BLaER1 treated with 17β-estradiol and CSF1 and Interleukin-3, amounts not matched to agents 10 nM and 100 nM (cell line): ENCODE results near the gene STX5.

Source experiments
- H3K27ac ChIP-seq, 11 experiments: shearing (Covaris generic); formaldehyde crosslinking; 2 replicates each; pipeline ENCODE4 v1.8.1; 2022
- H3K27me3 ChIP-seq, 11 experiments: shearing (Covaris generic); formaldehyde crosslinking; 2 replicates each; pipeline ENCODE4 v1.8.1; 2022
- H3K36me3 ChIP-seq, 11 experiments: shearing (Covaris generic); formaldehyde crosslinking; 2 replicates each; pipeline ENCODE4 v1.8.1; 2022
- H3K4me1 ChIP-seq, 10 experiments: shearing (Covaris generic); formaldehyde crosslinking; 2 replicates each; pipeline ENCODE4 v1.8.1; 2022
- H3K4me2 ChIP-seq, 11 experiments: shearing (Covaris generic); formaldehyde crosslinking; 2 replicates each; pipeline ENCODE4 v1.8.1; 2022
- H3K4me3 ChIP-seq, 10 experiments: shearing (Covaris generic); formaldehyde crosslinking; 2 replicates each; pipeline ENCODE4 v1.8.1; 2022
- H3K9ac ChIP-seq, 11 experiments: shearing (Covaris generic); formaldehyde crosslinking; 2 replicates each; pipeline ENCODE4 v1.8.1; 2022
- H3K9me3 ChIP-seq, 11 experiments: shearing (Covaris generic); formaldehyde crosslinking; replicated peaks in 1 of 11; 2 replicates each; pipeline ENCODE4 v1.8.1; 2022
- H4K20me1 ChIP-seq, 11 experiments: shearing (Covaris generic); formaldehyde crosslinking; 2 replicates each; pipeline ENCODE4 v1.8.1; 2022
- Cebpa-rat ChIP-seq, 11 experiments: shearing (Covaris generic); IDR thresholded peaks; 2 replicates each; pipeline ENCODE4 v1.8.1; 2022

STX5 gene

DNA sequence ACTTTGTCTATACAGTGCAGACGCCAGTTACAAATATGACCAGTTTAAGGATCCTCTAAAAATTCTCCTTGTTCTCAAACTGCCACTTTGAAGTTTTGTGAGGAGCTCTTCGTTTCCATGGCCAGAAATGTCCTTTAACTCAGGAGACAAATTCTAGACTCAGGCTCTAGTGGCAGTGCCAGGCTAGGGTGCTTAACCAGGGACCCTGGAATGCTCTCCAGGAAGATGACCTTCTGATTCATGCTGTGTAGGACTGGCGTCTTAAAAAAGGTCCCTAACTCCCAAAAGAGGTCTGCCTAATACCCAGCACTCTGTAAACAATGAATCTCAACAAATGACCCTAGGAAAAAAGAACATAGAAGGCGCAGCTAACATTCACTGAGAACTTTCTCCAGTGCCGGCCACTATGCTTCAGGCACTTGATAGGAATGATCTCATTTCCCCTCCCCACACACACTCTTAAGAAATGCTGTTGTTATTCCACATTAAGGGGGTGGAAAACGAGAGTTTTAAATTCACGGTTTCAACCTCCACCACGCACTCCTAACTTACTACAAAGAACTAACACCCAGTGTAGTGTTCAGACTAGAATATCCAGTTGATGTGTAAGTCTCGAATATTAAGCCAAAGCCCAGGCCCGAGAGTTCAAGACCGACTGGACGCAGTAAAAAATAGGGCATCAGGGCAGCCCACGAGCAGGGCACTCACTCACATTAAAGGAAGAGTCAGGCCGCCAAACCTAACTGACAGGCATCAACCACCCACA, 27.4 kb downstream of the STX5 start:
- Histone ChIP-seq H3K4me3 (peak overlapping the region; percentile 86 to 99 (median 90)), H3K27ac (peak overlapping the region; percentile 79 to 92 (median 87)), H4K20me1 (peaks cover 6 to 57% (median 56%) of the 10 kb centered on the region in 11 experiments; a peak in 20 of 22 replicates), H3K4me1 (peaks cover 38 to 69% (median 50%) of the 10 kb centered on the region in 10 experiments), H3K9me3 (no peaks in the 10 kb centered on the region), H3K27me3 (no peaks in the 10 kb centered on the region), H3K4me2 (peak overlapping the region; percentile 82 to 98 (median 92)), H3K9ac (peak overlapping the region; percentile 88 to 97 (median 93)), H3K36me3 (peaks cover 42 to 53% (median 45%) of the 10 kb centered on the region in 11 experiments)
- TF ChIP-seq Cebpa-rat (IDR thresholded peaks at IDR 0.05), result no peak

GRCh38 chr11:62801071-62801470, 30.8 kb downstream of the STX5 start:
- H3K4me3 ChIP-seq, result no peak overlapping the region
- peaks cover 14 to 42% (median 23%) of the 10 kb centered on the region in 10 experiments for H3K4me1 ChIP-seq
- peak overlapping the region in 7 of 11 experiments; percentile 6 to 94 (median 21); a peak in 4 of 22 replicates for H3K9ac ChIP-seq
- H3K27me3 ChIP-seq, result no peaks in the 10 kb centered on the region
- no peaks in the 10 kb centered on the region for H3K9me3 ChIP-seq
- no peak for TF ChIP-seq Cebpa-rat (IDR thresholded peaks at IDR 0.05)
- peaks cover 6 to 91% (median 78%) of the 10 kb centered on the region in 11 experiments; a peak in 20 of 22 replicates for H4K20me1 ChIP-seq
- peak overlapping the region in 2 of 11 experiments; percentile 93 to 97; a peak in 3 of 22 replicates for H3K4me2 ChIP-seq
- no peak overlapping the region for H3K27ac ChIP-seq
- peaks cover 76 to 80% (median 79%) of the 10 kb centered on the region in 11 experiments for H3K36me3 ChIP-seq

DNA sequence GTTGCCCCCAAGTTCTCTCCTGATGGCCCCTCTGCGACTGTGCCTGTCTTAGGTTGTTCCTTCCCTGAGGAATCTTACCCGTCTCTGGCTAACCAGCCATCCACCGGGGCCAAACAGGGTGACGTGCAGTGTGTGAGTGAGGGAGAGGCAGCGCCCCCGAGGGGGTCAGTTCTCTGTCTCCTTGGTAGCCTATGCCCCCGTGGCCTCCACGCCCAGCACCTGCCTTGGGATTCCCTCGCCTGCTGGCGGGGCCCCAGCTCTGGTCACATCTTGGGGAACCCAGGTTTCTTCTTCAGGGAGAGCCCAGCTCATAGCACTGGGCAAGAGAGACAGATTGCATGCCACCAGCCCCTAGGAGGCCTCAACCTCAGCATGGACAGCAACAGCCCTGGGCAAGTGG, 32.4 kb downstream of the STX5 start:
- no peak overlapping the region for H3K27ac ChIP-seq
- no peaks in the 10 kb centered on the region for H3K27me3 ChIP-seq
- H3K4me3 ChIP-seq, result no peak overlapping the region
- H3K36me3 ChIP-seq, result peaks cover 92 to 96% (median 95%) of the 10 kb centered on the region in 11 experiments
- H3K4me2 ChIP-seq, result no peak overlapping the region
- peaks cover 6 to 99% (median 72%) of the 10 kb centered on the region in 11 experiments; a peak in 20 of 22 replicates for H4K20me1 ChIP-seq
- TF ChIP-seq Cebpa-rat (IDR thresholded peaks at IDR 0.05), result no peak
- peaks cover 12 to 40% (median 26%) of the 10 kb centered on the region in 10 experiments for H3K4me1 ChIP-seq
- no peaks in the 10 kb centered on the region for H3K9me3 ChIP-seq
- peak overlapping the region in 4 of 11 experiments; percentile 5 to 35 (median 24); a peak in 4 of 22 replicates for H3K9ac ChIP-seq

GRCh38 chr11:62796281-62796680, 35.6 kb downstream of the STX5 start:
- H3K4me1 ChIP-seq, result peaks cover 9 to 36% (median 27%) of the 10 kb centered on the region in 10 experiments
- peak overlapping the region in 1 of 11 experiments; percentile 9; a peak in 1 of 22 replicates for H3K9ac ChIP-seq
- H4K20me1 ChIP-seq, result peaks cover 0 to 91% (median 47%) of the 10 kb centered on the region in 11 experiments; a peak in 17 of 22 replicates
- peaks cover 92 to 97% (median 93%) of the 10 kb centered on the region in 11 experiments for H3K36me3 ChIP-seq
- no peak overlapping the region for H3K4me2 ChIP-seq
- H3K27me3 ChIP-seq, result no peaks in the 10 kb centered on the region
- H3K27ac ChIP-seq, result no peak overlapping the region
- no peak overlapping the region for H3K4me3 ChIP-seq
- no peak for TF ChIP-seq Cebpa-rat (IDR thresholded peaks at IDR 0.05)
- no peaks in the 10 kb centered on the region for H3K9me3 ChIP-seq

DNA sequence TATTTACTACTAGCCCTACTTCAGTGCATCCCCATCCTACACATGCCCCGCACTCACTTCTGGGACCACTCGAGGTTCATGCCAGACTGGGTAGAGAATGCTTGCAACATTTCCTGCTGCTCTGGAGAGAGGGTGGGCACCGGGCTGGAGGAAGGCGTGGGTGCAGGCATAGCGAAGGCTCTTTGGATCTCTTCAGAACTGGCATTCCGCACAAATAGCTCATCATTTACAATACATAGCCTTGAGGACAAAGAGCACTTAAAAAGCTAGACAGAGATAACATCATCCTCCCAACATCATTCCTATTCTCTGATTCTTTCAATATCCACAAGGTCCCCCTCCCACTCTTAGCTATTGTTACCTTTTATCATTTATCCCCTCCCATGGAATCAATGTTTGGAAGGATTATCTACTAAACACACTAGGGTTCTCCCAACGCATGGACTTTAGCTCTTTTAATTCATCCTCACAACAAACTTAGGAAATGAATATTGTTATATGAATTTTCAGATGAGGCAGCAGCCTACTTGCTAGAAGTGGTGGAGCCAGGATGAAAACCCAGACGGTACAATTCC, 37.6 kb downstream of the STX5 start:
- Histone ChIP-seq H3K27ac (peak overlapping the region in 2 of 11 experiments; percentile 6 to 10; a peak in 1 of 22 replicates), H3K36me3 (peaks cover 83 to 95% (median 89%) of the 10 kb centered on the region in 11 experiments), H4K20me1 (peaks cover 0 to 91% (median 44%) of the 10 kb centered on the region in 11 experiments; a peak in 19 of 22 replicates), H3K4me2 (peak overlapping the region in 7 of 11 experiments; percentile 3 to 43 (median 28); a peak in 9 of 22 replicates), H3K4me1 (peaks cover 24 to 52% (median 44%) of the 10 kb centered on the region in 10 experiments), H3K27me3 (no peaks in the 10 kb centered on the region), H3K4me3 (no peak overlapping the region), H3K9me3 (no peaks in the 10 kb centered on the region), H3K9ac (peak overlapping the region in 9 of 11 experiments; percentile 4 to 41 (median 28); a peak in 9 of 22 replicates)
- no peak for TF ChIP-seq Cebpa-rat (IDR thresholded peaks at IDR 0.05)

GRCh38 chr11:62792202-62792575, 39.7 kb downstream of the STX5 start:
- peak overlapping the region; percentile 84 to 97 (median 95) for H3K4me2 ChIP-seq
- no peaks in the 10 kb centered on the region for H3K9me3 ChIP-seq
- peak overlapping the region; percentile 75 to 98 (median 87); a peak in 19 of 20 replicates for H3K4me3 ChIP-seq
- H3K36me3 ChIP-seq, result peaks cover 69 to 82% (median 77%) of the 10 kb centered on the region in 11 experiments
- no peaks in the 10 kb centered on the region for H3K27me3 ChIP-seq
- no peak for TF ChIP-seq Cebpa-rat (IDR thresholded peaks at IDR 0.05)
- H3K4me1 ChIP-seq, result peaks cover 39 to 69% (median 59%) of the 10 kb centered on the region in 10 experiments
- peaks cover 0 to 87% (median 41%) of the 10 kb centered on the region in 11 experiments; a peak in 17 of 22 replicates for H4K20me1 ChIP-seq
- H3K9ac ChIP-seq, result peak overlapping the region; percentile 69 to 97 (median 88)
- peak overlapping the region; percentile 40 to 91 (median 85); a peak in 21 of 22 replicates for H3K27ac ChIP-seq

GRCh38 chr11:62791501-62792201, 40.2 kb downstream of the STX5 start, which contains the start of gene TMEM223:
Gene TMEM223 (minus strand): TSS chr11:62792006. CDS start chr11:62791994, 12 bp downstream.
- peak within 1 kb of the TSS; percentile 84 to 97 (median 95) for H3K4me2 ChIP-seq
- peaks cover 64 to 77% (median 71%) of the 10 kb centered on the region in 11 experiments for H3K36me3 ChIP-seq
- TF ChIP-seq Cebpa-rat (IDR thresholded peaks at IDR 0.05), result no peak
- peaks cover 0 to 82% (median 41%) of the 10 kb centered on the region in 11 experiments; a peak in 17 of 22 replicates for H4K20me1 ChIP-seq
- peak within 1 kb of the TSS; percentile 75 to 98 (median 87) for H3K4me3 ChIP-seq
- H3K9me3 ChIP-seq, result no peaks in the 10 kb centered on the region
- H3K9ac ChIP-seq, result peak within 1 kb of the TSS; percentile 85 to 97 (median 89)
- no peaks in the 10 kb centered on the region for H3K27me3 ChIP-seq
- peak within 1 kb of the TSS; percentile 49 to 91 (median 86) for H3K27ac ChIP-seq
- peaks cover 39 to 69% (median 59%) of the 10 kb centered on the region in 10 experiments for H3K4me1 ChIP-seq

- peaks cover 43 to 71% (median 64%) of the 10 kb centered on the region in 11 experiments for H3K36me3 ChIP-seq
- H3K4me3 ChIP-seq, result peak overlapping the region in 2 of 10 experiments; percentile 17 to 37; a peak in 2 of 20 replicates
- H3K9ac ChIP-seq, result peak overlapping the region in 10 of 11 experiments; percentile 7 to 97 (median 90); a peak in 11 of 22 replicates
- TF ChIP-seq Cebpa-rat (IDR thresholded peaks at IDR 0.05), result no peak
- H3K4me2 ChIP-seq, result peak overlapping the region; percentile 84 to 98 (median 95); a peak in 19 of 22 replicates
- H3K27ac ChIP-seq, result peak overlapping the region in 1 of 11 experiments; percentile 0; a peak in 1 of 22 replicates
- no peaks in the 10 kb centered on the region for H3K9me3 ChIP-seq
- H3K27me3 ChIP-seq, result no peaks in the 10 kb centered on the region
- H3K4me1 ChIP-seq, result peaks cover 47 to 68% (median 63%) of the 10 kb centered on the region in 10 experiments
- peaks cover 0 to 65% (median 30%) of the 10 kb centered on the region in 11 experiments; a peak in 16 of 22 replicates for H4K20me1 ChIP-seq
Observed at GRCh38 chr11:62789576-62789975, 42.3 kb downstream of the STX5 start.
